Parathyroid adenoma (tissue), 2 donors: ENCODE measurements around the gene ADAMTSL5.

ENCODE experiments used
- H2AFZ ChIP-seq: fragments of 300-600 bp; sonication (generic); one replicate; pipeline ENCODE4 v1.7.0; 2017; ENCODE audit warnings: antibody characterized with exemption, mild to moderate bottlenecking
- H3K27ac ChIP-seq: fragments of 300-600 bp; sonication (generic); one replicate; pipeline ENCODE4 v1.7.0; 2017
- H3K27me3 ChIP-seq: fragments of 300-600 bp; sonication (generic); one replicate; pipeline ENCODE4 v1.7.0; 2017; ENCODE audit warnings: low read length; ENCODE audit not compliant: control insufficient read depth, insufficient read depth
- H3K36me3 ChIP-seq: fragments of 300-600 bp; sonication (generic); one replicate; pipeline ENCODE4 v1.7.0; 2017; ENCODE audit warnings: low read length; ENCODE audit not compliant: control insufficient read depth, insufficient read depth
- H3K4me1 ChIP-seq: fragments of 300-600 bp; sonication (generic); one replicate; pipeline ENCODE4 v1.7.0; 2017; ENCODE audit warnings: control low read depth
- H3K4me2 ChIP-seq: fragments of 300-600 bp; sonication (generic); one replicate; pipeline ENCODE4 v1.7.0; 2017; ENCODE audit warnings: low read length
- H3K4me3 ChIP-seq: fragments of 300-600 bp; sonication (generic); one replicate; pipeline ENCODE4 v1.7.0; 2017; ENCODE audit warnings: low read depth, low read length
- H3K79me2 ChIP-seq: fragments of 300-600 bp; sonication (generic); one replicate; pipeline ENCODE4 v1.7.0; 2017; ENCODE audit warnings: control low read depth
- H3K9ac ChIP-seq: fragments of 300-600 bp; sonication (generic); one replicate; pipeline ENCODE4 v1.7.0; 2017; ENCODE audit warnings: mild to moderate bottlenecking
- H3K9me3 ChIP-seq: fragments of 300-600 bp; sonication (generic); one replicate; pipeline ENCODE4 v1.7.0; 2017; ENCODE audit warnings: low read length; ENCODE audit not compliant: control insufficient read depth
- CTCF ChIP-seq: fragments of 300-600 bp; sonication (generic); IDR thresholded peaks from one replicate; pipeline ENCODE4 v1.7.0; 2017; ENCODE audit warnings: antibody characterized with exemption, mild to moderate bottlenecking
- donor health status: primary hyperparathyroidism.

Gene ADAMTSL5

GRCh38 chr19:1460033-1460995 lies 52.5 kb downstream of the ADAMTSL5 start:
- H3K4me1 ChIP-seq, result peaks cover 3% of the 10 kb centered on the region
- H3K4me3 ChIP-seq, result no peak overlapping the region
- no peak overlapping the region for H3K9ac ChIP-seq
- H3K4me2 ChIP-seq, result no peak overlapping the region
- no peak for TF ChIP-seq CTCF
- no peak overlapping the region for H3K27ac ChIP-seq
- H2AFZ ChIP-seq, result no peak overlapping the region
- H3K27me3 ChIP-seq, result no peaks in the 10 kb centered on the region
- H3K79me2 ChIP-seq, result peaks cover 4% of the 10 kb centered on the region
- H3K36me3 ChIP-seq, result no peaks in the 10 kb centered on the region
- H3K9me3 ChIP-seq, result no peaks in the 10 kb centered on the region

- TF ChIP-seq CTCF, result no peak
- Histone ChIP-seq H3K27ac (no peak overlapping the region), H3K27me3 (no peaks in the 10 kb centered on the region)
These were observed 53.3 kb downstream of the ADAMTSL5 start for GRCh38 chr19:1459479-1459878.

GRCh38 chr19:1457892-1458291 lies 54.9 kb downstream of the ADAMTSL5 start:
- no peaks in the 10 kb centered on the region for H3K79me2 ChIP-seq
- H3K27ac ChIP-seq, result no peak overlapping the region
- H3K4me3 ChIP-seq, result no peak overlapping the region
- H3K4me2 ChIP-seq, result no peak overlapping the region
- no peak for TF ChIP-seq CTCF
- H3K9me3 ChIP-seq, result no peaks in the 10 kb centered on the region
- H3K9ac ChIP-seq, result no peak overlapping the region
- peaks cover 3% of the 10 kb centered on the region for H3K4me1 ChIP-seq
- no peak overlapping the region for H2AFZ ChIP-seq
- H3K27me3 ChIP-seq, result no peaks in the 10 kb centered on the region
- no peaks in the 10 kb centered on the region for H3K36me3 ChIP-seq

More at GRCh38 chr19:1459479-1459878, 53.3 kb downstream of the ADAMTSL5 start:
- Histone ChIP-seq H3K36me3 (no peaks in the 10 kb centered on the region), H3K4me1 (peaks cover 3% of the 10 kb centered on the region), H3K9ac (no peak overlapping the region), H3K79me2 (no peaks in the 10 kb centered on the region), H2AFZ (no peak overlapping the region), H3K9me3 (no peaks in the 10 kb centered on the region), H3K4me2 (no peak overlapping the region), H3K4me3 (no peak overlapping the region)

- Histone ChIP-seq H3K27ac (no peak overlapping the region), H3K4me2 (no peak overlapping the region), H3K9me3 (no peaks in the 10 kb centered on the region), H3K27me3 (peaks cover 6% of the 10 kb centered on the region), H3K79me2 (no peaks in the 10 kb centered on the region), H3K9ac (no peak overlapping the region), H3K4me1 (peaks cover 3% of the 10 kb centered on the region), H3K4me3 (no peak overlapping the region), H3K36me3 (no peaks in the 10 kb centered on the region), H2AFZ (no peak overlapping the region)
- TF ChIP-seq CTCF, result no peak
These were observed 55.6 kb downstream of the ADAMTSL5 start for GRCh38 chr19:1457031-1457739.
